C4-2B (cell line): ENCODE data around the gene TUBB3.

Source experiments
- H3K27ac ChIP-seq: fragments of 450-650 bp; 2 replicates; pipeline ENCODE4 v1.5.1; 2017
- CTCF ChIP-seq: fragments of 450-650 bp; conservative IDR thresholded peaks from 2 replicates; pipeline ENCODE4 v1.5.1; 2017; ENCODE audit warnings: mild to moderate bottlenecking
- ZFX ChIP-seq: fragments of 450-650 bp; IDR thresholded peaks from 2 replicates; pipeline ENCODE4 v1.6.1; 2017

TUBB3 gene

GRCh38 chr16:89904606-89905510 lies 18.3 kb upstream of the TUBB3 start:
- no peak overlapping the region for H3K27ac ChIP-seq
- TF ChIP-seq CTCF (no peak), ZFX (no peak)

- TF ChIP-seq CTCF = no peak
- H3K27ac ChIP-seq = no peak overlapping the region
These were observed 17.5 kb upstream of the TUBB3 start for GRCh38 chr16:89905511-89906139.

- H3K27ac ChIP-seq = no peak overlapping the region
- no peak for TF ChIP-seq CTCF
- no peak for TF ChIP-seq ZFX
These were observed 16.8 kb upstream of the TUBB3 start for GRCh38 chr16:89906140-89907025.

- no peak overlapping the region for H3K27ac ChIP-seq
These were observed 15.9 kb upstream of the TUBB3 start for GRCh38 chr16:89907055-89907814.

GRCh38 chr16:89908236-89908635 lies 14.9 kb upstream of the TUBB3 start:
- TF ChIP-seq ZFX (no peak), CTCF (no peak)
- no peak overlapping the region for H3K27ac ChIP-seq

More at GRCh38 chr16:89907055-89907814, 15.9 kb upstream of the TUBB3 start:
- TF ChIP-seq ZFX (no peak), CTCF (no peak)

GRCh38 chr16:89909777-89910716 lies 13.1 kb upstream of the TUBB3 start:
- TF ChIP-seq CTCF = peak; percentile 93
- no peak for TF ChIP-seq ZFX
- peak overlapping the region; percentile 57 for H3K27ac ChIP-seq
